GM12873 (cell line): ENCODE results near the gene MAP2.

Experiments
- TF ChIP-seq, protein P1 (sequence below): IDR thresholded peaks from 2 replicates; pipeline ENCODE4 v1.5.1; 2012; ENCODE audit warnings: low read depth, mild to moderate bottlenecking, moderate library complexity, low read length, control low read depth; ENCODE audit not compliant: insufficient read depth; ENCODE audit errors: missing control alignments

The MAP2 gene

DNA sequence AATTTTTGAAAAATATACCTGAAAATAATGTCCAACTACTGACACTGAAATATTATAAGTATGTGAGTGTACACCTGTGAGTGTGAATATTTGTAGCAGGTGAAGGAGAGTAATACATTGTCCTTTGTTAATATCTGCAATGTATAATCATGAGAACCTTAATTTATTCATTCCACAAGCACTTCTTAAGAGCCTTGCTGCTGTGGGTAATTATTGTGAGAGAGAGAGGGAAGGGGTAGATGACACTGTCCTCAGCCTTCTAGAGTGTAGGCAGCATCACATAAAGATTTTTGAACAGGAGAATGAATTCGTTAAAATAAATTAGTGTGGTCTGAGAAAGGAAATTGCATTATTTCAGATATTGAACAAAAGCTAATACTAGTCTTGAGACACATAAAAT lies 157.2 kb downstream of the MAP2 start:
- TF ChIP-seq, protein P1, sequence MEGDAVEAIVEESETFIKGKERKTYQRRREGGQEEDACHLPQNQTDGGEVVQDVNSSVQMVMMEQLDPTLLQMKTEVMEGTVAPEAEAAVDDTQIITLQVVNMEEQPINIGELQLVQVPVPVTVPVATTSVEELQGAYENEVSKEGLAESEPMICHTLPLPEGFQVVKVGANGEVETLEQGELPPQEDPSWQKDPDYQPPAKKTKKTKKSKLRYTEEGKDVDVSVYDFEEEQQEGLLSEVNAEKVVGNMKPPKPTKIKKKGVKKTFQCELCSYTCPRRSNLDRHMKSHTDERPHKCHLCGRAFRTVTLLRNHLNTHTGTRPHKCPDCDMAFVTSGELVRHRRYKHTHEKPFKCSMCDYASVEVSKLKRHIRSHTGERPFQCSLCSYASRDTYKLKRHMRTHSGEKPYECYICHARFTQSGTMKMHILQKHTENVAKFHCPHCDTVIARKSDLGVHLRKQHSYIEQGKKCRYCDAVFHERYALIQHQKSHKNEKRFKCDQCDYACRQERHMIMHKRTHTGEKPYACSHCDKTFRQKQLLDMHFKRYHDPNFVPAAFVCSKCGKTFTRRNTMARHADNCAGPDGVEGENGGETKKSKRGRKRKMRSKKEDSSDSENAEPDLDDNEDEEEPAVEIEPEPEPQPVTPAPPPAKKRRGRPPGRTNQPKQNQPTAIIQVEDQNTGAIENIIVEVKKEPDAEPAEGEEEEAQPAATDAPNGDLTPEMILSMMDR, result no peak

DNA sequence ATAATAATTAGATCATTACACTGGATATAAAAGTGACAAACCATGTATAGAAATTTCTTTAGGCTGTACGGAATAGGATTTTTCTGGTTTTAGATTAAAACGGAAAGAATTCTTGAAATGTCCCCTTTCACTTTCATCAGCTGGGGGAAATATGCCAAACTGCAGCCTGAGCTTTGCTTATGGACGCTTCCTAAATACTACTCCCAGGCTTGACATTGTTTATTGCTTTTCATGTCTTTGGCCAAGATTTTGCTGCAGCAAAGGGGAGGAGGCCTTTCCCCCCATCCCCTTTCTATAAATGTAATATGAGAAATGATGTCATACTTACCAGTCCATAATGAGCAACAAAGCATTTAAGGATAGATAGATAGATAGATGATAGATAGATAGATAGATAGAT lies 158.4 kb downstream of the MAP2 start:
- TF ChIP-seq, protein P1, result no peak

DNA sequence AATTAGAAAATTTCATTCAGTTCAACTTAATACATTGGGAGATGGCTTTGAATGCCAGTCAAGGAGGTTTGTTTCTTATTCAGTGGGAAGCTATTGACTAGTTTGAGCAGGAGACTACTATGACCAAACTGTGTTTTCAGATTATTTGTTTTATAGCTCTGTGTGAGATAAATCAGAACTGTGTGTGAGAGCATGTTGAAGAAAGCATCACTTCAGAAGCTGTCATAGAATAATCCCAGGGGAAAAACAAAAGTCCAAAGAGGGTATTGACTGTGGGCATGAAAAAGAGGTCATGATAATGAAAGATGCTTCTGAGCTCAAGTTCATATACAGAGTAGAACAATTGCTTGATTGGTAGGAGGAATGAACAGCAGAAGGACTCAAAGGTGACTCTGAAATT lies 160.6 kb downstream of the MAP2 start:
- TF ChIP-seq, protein P1, result no peak

DNA sequence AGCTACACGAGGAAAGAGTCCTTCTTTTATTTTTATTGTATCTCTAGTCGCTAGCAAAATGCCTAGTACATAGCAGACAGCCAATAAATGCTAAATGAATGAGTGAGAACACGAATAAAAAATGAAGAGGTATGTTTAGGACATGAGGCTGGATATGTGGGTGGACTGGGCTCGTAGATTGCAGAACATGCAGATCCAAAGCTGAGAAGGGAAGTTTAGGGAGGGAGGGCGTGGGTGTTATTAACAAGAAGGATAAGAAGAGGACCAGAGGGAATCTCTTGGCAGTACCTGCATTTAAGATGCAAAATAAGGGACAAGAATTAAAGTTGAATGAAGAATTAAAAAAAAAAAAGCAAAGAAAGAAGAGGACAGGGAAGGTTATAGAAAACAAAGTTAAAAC lies 161.1 kb downstream of the MAP2 start:
- TF ChIP-seq, protein P1, result no peak

DNA sequence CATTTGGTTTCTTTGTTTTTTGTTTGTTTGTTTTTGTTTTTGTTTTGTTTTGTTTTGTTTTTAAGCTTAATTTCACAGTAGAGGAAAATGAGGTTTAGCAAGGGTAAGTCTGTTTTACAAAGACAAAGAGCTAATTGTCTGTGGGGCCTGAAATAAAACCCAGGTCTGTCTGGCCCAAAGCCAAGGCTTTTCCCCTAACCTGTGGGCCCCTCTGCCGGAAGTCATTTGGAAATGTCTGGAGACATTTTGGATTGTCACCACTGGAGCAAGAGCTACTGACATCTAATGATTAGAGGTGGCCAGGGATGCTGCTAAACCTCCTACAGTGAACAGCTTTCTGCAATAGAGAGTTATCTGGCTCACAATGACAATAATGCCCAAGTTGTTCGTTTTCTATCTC lies 167.2 kb downstream of the MAP2 start:
- TF ChIP-seq, protein P1, result no peak

DNA sequence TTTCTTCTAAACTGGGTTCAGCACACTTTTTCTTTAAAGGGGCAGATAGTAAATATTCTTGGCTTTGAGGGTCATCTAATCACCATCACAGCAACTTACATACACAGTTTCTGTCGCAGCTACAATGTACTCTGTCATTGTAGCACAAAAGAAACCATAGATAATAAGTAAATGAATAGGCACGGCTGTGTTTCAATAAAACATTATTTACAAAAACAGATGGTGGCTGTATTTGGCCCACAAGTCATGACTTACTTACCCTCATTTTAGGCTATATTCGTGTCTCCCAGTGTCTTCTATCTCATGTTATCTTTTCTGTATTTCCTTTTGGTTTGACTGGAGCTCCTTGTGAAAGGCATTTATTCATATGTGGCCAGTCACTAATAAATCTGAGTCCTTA lies 168.3 kb downstream of the MAP2 start:
- TF ChIP-seq, protein P1, result no peak

DNA sequence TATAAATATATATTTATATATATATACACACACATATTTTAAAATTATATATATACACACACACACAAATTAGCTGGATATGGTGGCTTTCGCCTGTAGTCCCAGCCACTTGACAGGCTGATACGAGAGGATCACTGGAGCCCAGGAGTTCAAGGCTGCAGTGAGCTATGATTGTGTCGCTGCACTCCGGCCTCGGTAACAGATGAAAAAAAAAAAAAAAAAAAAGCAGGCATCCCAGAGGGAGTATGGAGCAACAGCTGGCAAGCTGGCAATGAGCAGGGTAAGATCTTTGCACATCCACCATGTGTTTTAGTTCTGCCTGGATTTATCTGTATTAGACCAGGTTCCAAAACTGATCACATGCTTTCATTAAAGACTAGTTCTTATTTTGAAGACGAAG lies 170.1 kb downstream of the MAP2 start:
- TF ChIP-seq, protein P1, result no peak
